Occipital lobe (tissue), 2 donors: ENCODE results near the gene GLT8D2. TPM values are rescaled to one million over a fixed set of nuclear protein-coding genes. Genes with fewer than 3 reads are reported as not detected.
A peak's percentile ranks its signal among the peaks of the same experiment; 100 is the strongest.

Experiments used
- DNase-seq: peaks from one replicate; lab custom pipeline; 2025; lab: John Stamatoyannopoulos, UW
- total RNA-seq: library from RNA; depleted of rRNA; stranded (reverse); fragments of >200 nt; gene quantifications from one replicate; pipeline ENCODE4 v1.2.3, GENCODE V29; 2014

The GLT8D2 gene
- total RNA-seq, 1 donor from 2014 or later = 13.9 TPM

DNA sequence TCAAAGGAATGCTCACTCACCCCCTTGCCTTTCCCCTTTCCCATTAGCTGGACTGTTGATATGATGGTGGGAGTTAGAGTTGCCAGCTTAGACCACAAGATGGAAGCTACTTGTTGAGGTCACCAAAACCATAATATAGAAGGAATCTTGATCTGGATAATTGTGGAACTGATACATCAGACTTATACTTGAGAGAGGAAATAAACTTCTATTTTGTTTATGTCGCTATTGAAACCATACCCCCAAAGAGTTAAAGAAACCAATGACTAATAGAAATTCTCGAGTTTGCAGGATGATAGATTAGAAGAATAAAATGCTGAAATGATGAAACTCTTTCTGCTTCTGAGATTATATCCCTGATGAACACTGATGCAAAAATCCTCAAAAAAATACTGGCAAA, 46.4 kb downstream of the GLT8D2 start:
- DNase-seq = no peak

DNA sequence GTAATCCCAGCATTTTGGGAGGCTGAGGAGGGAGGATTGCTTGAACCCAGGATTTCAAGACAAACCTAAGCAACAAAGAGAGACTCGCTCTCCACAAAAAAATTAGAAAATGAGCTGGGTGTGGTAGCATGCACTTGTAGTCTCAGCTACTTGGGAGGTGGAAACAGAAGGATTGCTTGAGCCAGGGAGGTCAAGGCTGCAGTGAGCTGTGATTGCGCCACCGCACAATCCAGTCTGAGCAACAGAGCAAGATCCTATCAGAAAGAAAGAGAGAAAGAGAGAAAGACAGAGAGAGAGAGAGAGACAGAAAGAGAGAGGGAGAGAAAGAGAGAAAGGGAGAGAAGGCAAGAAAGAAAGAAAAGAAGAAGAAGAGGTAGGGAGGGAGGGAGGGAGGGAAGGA, 47.3 kb downstream of the GLT8D2 start:
- DNase-seq = no peak

DNA sequence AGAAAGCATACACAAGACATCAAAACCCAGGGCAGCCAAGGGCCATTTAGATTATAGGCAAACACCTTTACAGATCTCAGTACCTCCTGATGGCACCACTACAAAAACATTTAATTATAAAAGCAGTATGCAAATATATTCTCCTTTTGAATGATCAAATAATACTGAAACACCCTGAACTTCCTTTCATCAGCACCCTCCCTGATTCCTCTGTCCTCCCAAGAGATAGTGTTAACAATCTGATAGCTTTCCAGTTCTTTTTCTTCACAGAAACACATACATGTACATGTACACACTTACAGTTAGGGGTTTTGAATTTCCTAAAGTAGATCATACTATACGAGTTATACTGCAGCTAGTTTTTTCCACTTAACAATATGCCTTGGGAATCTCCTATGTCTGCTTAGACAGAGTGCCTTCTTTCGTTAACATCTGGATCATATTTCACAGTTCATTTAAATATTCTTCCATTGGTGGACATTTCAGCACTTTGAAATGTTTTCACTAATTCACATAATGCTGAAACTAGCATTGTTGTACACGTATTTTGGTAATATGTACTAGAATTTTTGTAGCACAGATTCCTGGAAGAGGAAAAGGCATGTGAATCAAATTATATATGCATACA, 49.1 kb downstream of the GLT8D2 start:
- no peak for DNase-seq

DNA sequence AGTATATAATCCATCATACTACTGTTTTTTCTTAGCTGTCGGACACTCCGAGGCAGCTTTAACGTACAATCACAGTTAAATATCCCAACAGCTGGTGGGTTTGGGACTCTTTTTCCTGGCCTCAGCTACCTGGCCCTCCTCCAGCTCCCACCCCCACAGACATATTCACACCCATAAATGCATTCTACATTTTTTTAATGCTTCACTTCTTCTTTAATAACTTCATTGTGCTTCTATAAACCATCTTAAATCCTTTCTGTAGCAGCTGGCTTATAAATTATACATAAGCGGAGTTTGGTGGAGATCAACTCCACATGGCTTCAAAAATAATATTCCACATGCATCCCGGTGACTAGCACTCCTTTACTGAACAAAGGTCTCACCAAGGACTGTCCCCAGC, 51.0 kb downstream of the GLT8D2 start:
- no peak for DNase-seq

DNA sequence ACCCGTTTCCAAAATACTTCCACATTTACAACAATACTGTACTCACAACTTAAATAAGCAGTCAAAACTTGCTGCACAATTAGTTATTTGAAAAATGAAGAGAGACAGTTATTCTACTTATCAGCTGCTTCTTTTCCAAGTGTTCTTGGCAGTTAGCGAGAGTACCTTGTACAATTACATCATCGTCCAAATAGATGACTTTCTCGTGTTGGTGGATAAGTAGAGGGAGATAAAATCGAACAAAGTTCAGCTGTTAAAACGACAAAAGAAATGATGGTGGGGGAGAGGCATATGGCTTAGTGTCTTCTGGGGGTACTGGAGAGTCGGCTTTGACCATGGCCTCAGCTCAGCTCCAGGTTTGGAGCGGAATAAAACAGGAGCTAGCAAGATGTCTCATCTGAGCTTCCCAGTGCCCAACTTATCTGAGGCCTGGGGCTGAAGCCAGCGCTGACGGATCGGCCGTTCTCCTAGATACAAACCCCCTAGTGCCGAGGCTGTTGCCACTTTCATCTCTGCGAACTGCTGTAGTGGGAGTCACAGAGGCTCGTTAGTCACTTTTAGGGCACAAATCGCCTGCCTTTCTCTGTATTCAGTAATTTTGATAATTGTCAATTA, 52.6 kb downstream of the GLT8D2 start:
- DNase-seq = no peak

DNA sequence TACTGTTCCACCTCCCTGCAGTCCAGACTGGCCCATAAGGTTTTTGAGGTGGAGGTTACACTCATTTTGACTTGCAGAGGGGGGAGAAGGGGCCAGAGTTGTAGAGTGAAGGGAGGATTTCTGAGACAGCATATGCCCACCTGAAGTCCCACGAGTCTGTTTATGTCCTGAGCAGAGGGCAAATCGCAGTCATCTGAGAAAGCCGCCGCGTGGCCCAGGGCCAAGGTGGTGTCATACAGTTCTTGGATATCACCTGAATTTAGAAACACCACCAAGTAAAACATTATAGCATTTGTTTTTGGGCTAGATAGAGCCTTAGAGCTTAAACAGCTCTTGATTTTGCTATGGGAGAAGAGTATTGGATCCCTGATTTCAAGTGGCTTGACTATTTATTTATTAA, 53.4 kb downstream of the GLT8D2 start:
- no peak for DNase-seq

DNA sequence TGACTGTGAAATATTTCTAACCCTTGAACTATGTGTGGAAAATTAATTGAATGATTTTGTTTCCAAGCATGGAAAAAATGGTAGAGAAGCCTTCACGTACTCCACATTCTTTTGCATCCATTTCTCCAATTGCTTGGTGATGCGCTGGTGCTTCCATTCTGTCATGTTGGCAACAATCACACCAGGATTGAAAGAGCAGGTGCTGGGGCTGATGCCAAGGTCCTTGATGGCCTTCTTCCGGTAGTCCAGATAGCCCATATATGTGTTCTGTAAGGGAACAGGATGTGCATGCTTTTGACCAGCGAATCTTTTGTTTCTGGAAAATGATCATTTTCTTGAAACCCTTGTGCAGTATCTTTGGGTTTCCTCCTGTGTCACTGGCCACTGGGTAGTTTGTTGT, 55.8 kb downstream of the GLT8D2 start:
- no peak for DNase-seq

DNA sequence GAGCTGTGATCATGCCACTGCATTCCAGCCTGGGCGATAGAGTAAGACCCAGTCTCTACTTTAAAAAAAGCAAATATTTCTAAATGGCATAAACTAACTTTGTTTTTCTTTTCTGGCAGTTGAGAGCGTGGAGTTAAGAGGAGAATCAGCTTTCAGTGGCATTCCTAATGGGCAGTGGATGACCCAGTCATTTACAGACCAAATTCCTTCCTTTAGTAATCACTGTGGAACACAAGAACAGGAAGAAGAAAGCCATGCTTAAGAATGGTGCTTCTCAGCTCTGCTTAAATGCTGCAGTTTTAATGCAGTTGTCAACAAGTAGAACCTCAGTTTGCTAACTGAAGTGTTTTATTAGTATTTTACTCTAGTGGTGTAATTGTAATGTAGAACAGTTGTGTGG, 63.2 kb downstream of the GLT8D2 start:
- no peak for DNase-seq

DNA sequence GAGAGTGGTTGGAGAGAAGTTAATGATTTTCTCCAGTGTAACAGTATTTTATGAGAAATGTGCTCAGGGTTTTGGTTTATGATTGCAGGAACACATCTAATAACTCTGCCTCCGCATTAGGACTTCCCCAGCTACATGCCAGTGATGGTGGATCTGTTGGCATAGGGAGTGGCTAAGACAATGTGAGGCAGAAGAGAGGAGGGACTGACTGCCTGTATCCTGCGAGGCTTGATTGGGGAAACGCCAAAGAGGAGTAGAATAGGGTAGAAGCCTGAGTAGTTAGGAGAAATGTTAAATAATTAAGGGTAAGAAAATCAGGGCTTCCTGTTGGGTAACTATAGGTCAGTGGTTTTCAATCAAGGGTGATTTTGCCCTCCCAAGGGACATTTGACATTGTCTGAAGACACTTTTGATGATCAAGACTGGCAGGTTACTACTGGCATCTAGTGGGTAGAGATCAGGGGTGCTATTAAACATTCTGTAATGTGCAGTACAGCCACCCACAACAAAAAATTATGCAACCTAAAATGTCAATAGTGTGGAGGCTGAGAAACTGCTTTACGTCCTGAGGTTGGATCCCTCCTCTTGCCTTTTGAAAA, 71.5 kb downstream of the GLT8D2 start:
- DNase-seq = no peak

DNA sequence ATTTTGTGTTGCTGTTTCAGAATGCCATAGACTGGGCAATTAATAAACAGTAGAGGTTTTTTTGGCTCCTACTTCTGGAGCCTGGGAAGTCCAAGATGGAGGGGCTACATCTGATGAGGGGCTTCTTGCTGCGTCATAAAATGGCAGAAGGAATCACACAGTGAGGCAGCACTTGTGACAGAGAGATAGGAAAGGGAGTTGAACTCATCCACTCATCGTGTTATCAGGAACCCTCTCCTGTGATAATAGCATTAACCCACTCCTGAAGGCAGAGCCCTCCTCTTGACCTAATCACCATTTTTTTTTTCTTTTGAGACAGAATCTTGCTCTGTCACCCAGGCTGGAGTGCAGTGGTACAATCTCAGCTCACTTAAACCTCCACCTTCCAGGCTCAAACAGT, 74.6 kb downstream of the GLT8D2 start:
- DNase-seq = no peak

DNA sequence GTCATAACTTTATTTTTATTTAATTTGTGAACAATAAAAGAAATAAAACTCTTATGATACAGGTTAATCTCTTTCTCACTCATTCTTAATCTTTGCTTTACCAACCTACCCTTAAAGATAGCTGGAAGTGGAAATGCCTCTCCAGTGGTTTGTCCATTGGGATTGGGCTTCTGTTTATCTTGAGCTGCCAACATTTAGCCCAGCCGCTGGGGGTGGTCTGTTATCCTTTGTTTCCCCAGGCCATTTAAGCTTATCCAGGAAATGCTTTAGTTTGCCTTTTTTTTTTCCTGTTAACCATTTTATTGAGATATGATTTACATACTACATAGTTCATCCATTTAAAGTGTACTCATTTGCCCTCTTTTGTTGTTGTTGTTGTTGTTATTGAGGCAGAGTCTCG, 76.1 kb downstream of the GLT8D2 start:
- DNase-seq = no peak

DNA sequence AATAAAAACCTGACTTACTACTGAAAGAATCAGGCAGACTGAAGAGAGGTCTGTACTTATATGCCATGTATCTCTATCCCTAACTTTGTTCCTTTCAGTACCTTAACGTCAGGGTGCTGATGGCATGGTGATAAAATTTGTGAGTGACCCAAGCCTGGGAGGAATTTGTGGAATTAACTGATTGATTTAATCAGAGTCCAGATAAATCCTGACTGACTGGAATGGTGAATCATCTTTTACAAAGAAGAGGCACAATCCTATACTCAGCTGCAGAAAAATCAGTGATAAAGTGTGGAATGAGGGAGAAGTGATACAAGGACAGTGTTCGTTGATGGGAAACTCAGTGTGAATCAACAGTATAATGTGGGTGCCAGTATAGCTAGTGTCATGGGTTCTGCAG, 80.6 kb downstream of the GLT8D2 start:
- no peak for DNase-seq

DNA sequence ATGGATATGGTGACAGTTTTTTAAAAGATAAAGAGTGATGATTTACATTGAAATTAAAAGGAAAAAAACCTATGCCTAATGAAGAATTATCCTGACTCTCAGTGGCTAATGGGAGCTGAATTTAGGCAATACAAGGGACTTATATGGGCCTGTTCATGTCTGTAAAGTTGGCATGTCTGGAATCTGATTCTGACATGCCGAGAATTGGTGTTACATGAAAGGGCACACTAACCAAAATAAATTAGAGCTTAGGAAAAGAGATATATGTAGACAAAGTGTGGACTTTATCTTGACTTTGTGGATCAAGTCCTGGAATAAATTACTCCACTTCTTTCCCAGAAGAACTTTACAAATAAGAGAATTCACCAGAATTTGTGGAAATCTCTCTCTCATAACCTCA, 83.3 kb downstream of the GLT8D2 start:
- DNase-seq = no peak

DNA sequence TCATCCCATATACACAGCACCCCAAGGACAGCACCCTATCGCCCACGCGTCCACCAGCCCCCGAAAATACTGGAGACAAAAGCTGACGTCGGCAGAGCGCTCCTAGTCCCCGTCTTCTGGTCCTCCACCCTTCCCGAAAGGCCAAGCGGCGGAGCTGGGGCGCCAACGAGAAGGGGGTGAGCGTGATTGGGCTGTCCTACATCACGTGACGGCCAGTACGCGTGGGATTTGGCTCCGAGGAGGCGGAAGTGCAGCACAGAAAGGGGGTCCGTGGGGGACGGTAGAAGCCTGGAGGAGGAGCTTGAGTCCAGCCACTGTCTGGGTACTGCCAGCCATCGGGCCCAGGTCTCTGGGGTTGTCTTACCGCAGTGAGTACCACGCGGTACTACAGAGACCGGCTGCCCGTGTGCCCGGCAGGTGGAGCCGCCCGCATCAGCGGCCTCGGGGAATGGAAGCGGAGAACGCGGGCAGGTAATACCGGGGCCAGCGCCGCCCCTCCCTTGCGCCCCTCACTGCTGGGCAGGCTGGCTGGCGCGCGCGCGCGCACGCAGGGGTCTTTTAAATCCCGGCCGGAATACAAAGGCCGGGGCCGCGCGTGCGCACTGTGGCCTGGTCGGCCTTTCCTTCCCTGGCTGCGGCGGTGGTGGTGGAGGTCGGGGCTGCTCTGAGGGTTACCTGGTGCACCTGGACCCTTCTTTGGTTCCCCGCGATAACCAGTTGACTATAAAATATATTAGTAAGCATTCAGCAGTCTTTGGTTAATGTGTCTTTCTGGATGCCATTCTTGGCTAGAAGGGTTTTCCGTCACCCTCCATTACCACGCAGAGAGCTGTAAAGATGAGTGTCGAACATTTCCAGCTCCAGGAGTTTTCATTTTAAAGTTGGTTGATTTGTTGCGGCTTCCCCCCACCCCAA, 84.1 kb downstream of the GLT8D2 start, which contains the start of gene TDG:
Gene TDG (plus strand): TSS at position 283 of the 915 bp plus-strand sequence. CDS start 166 bp downstream, at position 449.
- peak; percentile 98 for DNase-seq

DNA sequence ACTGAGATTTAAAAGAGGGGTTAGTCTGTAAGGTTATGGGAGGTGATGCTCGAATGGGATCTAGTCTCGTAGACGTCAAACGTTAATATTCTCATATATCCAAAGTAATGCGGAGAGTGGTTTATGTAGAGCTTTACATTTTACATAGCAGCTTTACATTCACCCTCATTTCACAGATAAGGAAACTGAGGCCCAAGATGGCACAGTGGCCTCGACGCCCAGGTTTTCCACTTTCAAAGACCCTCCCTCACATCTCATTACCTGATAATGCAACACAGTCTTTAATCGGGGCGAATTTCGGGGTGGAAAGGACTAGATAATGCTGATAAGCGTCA, 84.8 kb downstream of the GLT8D2 start:
- DNase-seq = no peak

DNA sequence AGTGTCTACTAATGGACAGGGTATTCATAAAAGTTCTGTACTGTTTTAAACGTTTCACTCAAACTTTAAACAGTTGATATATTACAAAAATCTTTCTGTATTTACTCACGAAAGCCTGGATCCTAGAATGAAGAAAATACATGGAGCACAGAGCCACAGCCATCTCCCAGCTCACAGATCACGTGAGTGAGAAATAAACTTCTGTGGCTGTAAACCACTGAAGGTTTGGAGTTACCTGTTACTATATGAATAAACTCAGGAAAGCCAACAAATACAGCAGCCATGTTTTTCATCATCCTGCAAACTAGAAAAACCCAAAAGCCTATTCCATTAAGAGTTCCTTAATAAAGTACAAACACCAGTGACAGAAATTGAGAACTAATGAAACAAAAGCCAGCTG, 85.2 kb downstream of the GLT8D2 start:
- DNase-seq = no peak

DNA sequence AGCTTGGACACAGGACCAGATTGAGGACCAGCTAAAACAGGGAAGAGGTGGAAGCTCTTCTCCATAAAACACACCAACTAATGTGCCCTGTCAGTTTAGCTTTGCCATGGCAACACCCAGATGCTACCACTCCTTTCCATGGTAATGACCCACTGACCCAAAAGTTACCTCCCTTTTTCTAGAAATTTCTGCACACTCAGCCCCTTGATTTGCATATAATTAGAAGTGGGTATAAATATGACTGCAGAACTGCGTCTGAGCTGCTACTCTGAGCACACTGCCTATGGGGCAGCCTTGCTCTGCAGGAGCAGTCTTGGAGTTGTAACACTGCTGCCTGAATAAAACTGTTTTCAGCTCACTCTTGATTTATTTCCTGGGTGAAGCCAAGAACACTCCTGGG, 87.5 kb downstream of the GLT8D2 start:
- no peak for DNase-seq

DNA sequence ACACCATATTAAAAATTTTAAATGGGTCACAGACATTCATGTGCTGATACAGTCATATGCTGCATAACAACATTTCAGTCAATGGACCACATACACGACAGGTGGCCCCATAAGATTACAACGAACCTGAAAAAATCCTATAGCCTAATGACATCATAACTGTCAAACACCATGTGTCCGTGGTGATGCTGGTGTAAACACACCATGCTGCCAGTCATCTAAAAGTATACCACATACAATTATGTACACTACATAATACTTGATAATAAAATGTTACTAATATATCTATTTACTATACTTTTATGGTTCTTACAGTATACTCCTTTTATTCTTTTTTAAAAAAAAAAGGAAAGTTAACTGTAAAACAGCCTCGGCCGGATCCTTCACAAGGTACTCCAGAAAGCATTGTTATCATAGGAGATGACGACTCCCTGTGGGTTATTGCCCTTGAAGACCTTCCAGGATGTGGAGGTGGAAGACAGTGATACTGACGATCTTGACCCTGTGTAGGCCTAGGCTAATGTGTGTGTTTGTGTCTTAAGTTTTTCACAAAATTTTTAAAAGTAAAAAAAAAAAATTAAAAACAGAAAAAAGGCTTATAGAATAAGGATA, 89.3 kb downstream of the GLT8D2 start:
- no peak for DNase-seq

DNA sequence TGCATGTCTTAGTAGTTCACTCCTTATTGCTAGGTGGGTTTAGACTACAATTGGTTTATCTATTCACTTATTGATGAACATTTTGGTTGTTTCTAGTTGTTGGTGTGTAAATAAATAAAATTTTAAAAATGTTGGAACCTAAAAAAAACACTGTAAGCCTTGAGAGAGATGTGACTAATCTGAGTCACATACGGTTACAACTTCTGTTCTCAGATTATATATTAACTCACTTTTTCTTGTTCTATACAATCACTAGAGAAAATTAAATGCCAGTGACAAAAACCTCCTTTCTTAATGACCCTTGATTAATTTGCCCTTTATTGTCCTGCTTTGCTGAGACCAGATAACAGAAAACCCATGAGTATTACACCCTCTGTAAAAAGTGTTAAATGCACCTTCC, 91.4 kb downstream of the GLT8D2 start:
- DNase-seq = no peak

DNA sequence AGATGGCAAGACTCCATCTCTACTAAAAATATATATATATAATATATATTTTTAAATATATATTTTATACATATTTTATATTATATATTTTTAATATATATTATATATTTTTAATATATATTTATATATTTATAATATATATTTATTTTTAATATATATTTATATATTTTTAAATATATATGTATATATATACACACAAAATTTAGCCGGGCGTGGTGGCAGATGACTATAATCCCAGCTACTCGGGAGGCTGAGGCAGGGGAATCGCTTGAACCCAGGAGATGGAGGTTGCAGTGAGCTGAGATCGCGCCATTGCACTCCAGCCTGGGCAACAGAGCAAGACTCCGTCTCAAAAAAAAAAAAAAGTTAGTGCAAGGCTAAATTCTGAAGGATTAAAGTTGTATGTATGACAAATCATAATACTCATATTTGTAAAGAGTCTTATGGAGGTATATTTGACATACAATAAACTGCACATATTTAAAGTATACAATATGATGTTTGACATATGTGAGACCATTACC, 92.1 kb downstream of the GLT8D2 start:
- no peak for DNase-seq

DNA sequence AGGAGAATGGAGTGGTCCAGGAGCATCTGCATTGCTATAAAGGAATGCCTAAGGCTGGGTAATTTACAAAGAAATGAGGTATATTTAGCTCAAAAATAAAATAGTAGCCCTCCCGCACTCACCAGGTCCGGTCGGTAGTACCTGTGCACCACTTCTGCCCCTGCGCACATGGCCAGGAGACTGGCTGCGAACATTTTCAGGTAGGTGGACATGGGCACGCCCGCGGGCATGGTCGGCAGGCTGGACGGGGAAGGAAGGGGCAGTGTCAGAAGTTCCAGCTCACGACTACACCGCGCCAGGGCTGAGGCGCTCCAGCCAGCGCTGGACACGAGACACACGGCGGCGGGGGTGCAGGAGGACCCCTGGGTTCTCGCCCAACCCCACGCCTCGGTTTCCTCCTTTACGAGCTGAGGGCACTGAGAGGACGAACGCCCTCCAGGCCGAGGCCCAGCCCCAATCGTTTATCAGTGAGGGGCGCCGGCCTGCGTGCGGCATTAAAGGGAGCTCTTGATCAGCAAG, 93.4 kb downstream of the GLT8D2 start:
- DNase-seq = no peak
